H9 (cell line): ENCODE measurements around the gene ARPC4. TPM values are rescaled to one million over a fixed set of nuclear protein-coding genes. Genes with fewer than 3 reads are reported as not detected.

Experiments used
- DNase-seq: peaks from one replicate; pipeline ENCODE4 v3.0.0-alpha.2; 2017
- H2AFZ ChIP-seq: one replicate; pipeline ENCODE4 v1.6.1; 2013; ENCODE audit warnings: mild to moderate bottlenecking, low read length, control low read depth, moderate library complexity
- H2AK5ac ChIP-seq: 2 replicates; pipeline ENCODE4 v1.6.1; 2013; ENCODE audit warnings: low read length, control low read depth, mixed read lengths; ENCODE audit not compliant: insufficient read length
- H2BK120ac ChIP-seq: one replicate; pipeline ENCODE4 v1.6.1; 2013; ENCODE audit warnings: low read depth, mild to moderate bottlenecking, low read length, control low read depth, inconsistent platforms; ENCODE audit not compliant: poor library complexity, severe bottlenecking
- H2BK12ac ChIP-seq: 2 replicates; pipeline ENCODE4 v1.6.1; 2013; ENCODE audit warnings: low read length, control low read depth, mixed read lengths, low read depth; ENCODE audit not compliant: insufficient read length
- H2BK15ac ChIP-seq: 2 replicates; pipeline ENCODE4 v1.6.1; 2013; ENCODE audit warnings: low read depth, low read length, control low read depth
- H2BK20ac ChIP-seq: one replicate; pipeline ENCODE4 v1.6.1; 2013; ENCODE audit warnings: low read depth, mild to moderate bottlenecking, low read length, control low read depth, inconsistent platforms; ENCODE audit not compliant: poor library complexity, severe bottlenecking
- H2BK5ac ChIP-seq: 2 replicates; pipeline ENCODE4 v1.6.1; 2013; ENCODE audit warnings: low read length, control low read depth, mixed read lengths; ENCODE audit not compliant: insufficient read length
- H3K14ac ChIP-seq: 2 replicates; pipeline ENCODE4 v1.6.1; 2013; ENCODE audit warnings: low read length, control low read depth; ENCODE audit not compliant: insufficient read depth
- H3K18ac ChIP-seq: 2 replicates; pipeline ENCODE4 v1.6.1; 2013; ENCODE audit warnings: low read depth, mild to moderate bottlenecking, mixed read lengths, low read length, control low read depth; ENCODE audit not compliant: insufficient read length
- H3K23ac ChIP-seq: 2 replicates; pipeline ENCODE4 v1.6.1; 2013; ENCODE audit warnings: low read length, control low read depth, mixed read lengths, low read depth; ENCODE audit not compliant: insufficient read length
- H3K23me2 ChIP-seq: 2 replicates; pipeline ENCODE4 v1.6.1; 2013; ENCODE audit warnings: low read depth, mild to moderate bottlenecking, mixed read lengths, low read length, control low read depth; ENCODE audit not compliant: insufficient read length, poor library complexity, severe bottlenecking
- H3K27ac ChIP-seq: 2 replicates; pipeline ENCODE4 v1.5.1; 2013; ENCODE audit warnings: low read length, control low read depth, mixed read lengths, low read depth; ENCODE audit not compliant: insufficient read length
- H3K27me3 ChIP-seq: 2 replicates; pipeline ENCODE4 v1.6.1; 2013; ENCODE audit warnings: low read length, control low read depth, inconsistent platforms; ENCODE audit not compliant: insufficient read depth
- H3K4ac ChIP-seq: 2 replicates; pipeline ENCODE4 v1.6.1; 2013; ENCODE audit warnings: low read depth, mild to moderate bottlenecking, control low read depth, inconsistent platforms, low read length, moderate library complexity
- H3K4me1 ChIP-seq: 2 replicates; pipeline ENCODE4 v1.6.1; 2013; ENCODE audit warnings: low read length, control low read depth, inconsistent platforms; ENCODE audit not compliant: insufficient read depth
- H3K4me2 ChIP-seq: 2 replicates; pipeline ENCODE4 v1.6.1; 2013; ENCODE audit warnings: low read length, control low read depth, mixed read lengths; ENCODE audit not compliant: insufficient read length, insufficient read depth
- H3K56ac ChIP-seq: 2 replicates; pipeline ENCODE4 v1.6.1; 2013; ENCODE audit warnings: low read depth, mild to moderate bottlenecking, mixed read lengths, low read length, control low read depth; ENCODE audit not compliant: insufficient read length
- H3K79me1 ChIP-seq: 2 replicates; pipeline ENCODE4 v1.6.1; 2013; ENCODE audit warnings: low read depth, mild to moderate bottlenecking, moderate library complexity, low read length, control low read depth, inconsistent platforms; ENCODE audit not compliant: insufficient read depth, poor library complexity, severe bottlenecking
- H3K79me2 ChIP-seq: 2 replicates; pipeline ENCODE4 v1.6.1; 2013; ENCODE audit warnings: low read length, control low read depth, inconsistent platforms; ENCODE audit not compliant: insufficient read depth
- H3K9ac ChIP-seq: 2 replicates; pipeline ENCODE4 v1.6.1; 2013; ENCODE audit warnings: low read length, control low read depth, mixed read lengths; ENCODE audit not compliant: insufficient read length; ENCODE audit errors: extremely low read depth
- H3K9me3 ChIP-seq: one replicate; pipeline ENCODE4 v1.6.1; 2013; ENCODE audit warnings: low read depth, low read length, inconsistent platforms; ENCODE audit not compliant: control insufficient read depth
- H3T11ph ChIP-seq: one replicate; pipeline ENCODE4 v1.6.1; 2013; ENCODE audit warnings: mild to moderate bottlenecking, low read length, control low read depth, inconsistent platforms
- H4K20me1 ChIP-seq: one replicate; pipeline ENCODE4 v1.6.1; 2013; ENCODE audit not compliant: control insufficient read depth, insufficient read length, insufficient read depth
- H4K5ac ChIP-seq: 2 replicates; pipeline ENCODE4 v1.6.1; 2013; ENCODE audit warnings: low read depth, mild to moderate bottlenecking, mixed read lengths, low read length, control low read depth; ENCODE audit not compliant: insufficient read length
- H4K8ac ChIP-seq: replicated peaks from 2 replicates; pipeline ENCODE4 v1.6.1; 2013; ENCODE audit warnings: low read length, control low read depth, mixed read lengths, low read depth; ENCODE audit not compliant: insufficient read length
- H4K91ac ChIP-seq: 2 replicates; pipeline ENCODE4 v1.6.1; 2013; ENCODE audit warnings: low read depth, mild to moderate bottlenecking, moderate library complexity, mixed read lengths, low read length, control low read depth; ENCODE audit not compliant: insufficient read length
- H3K27ac Mint-ChIP-seq, 3 experiments: 2 replicates in 2 of 3; 3 replicates in 1 of 3; pipeline ENCODE4 v1.8.0; 2020 to 2021; ENCODE audit warnings: mixed read lengths in 3 of 3, mild to moderate bottlenecking in 1 of 3, moderate library complexity in 1 of 3
- H3K27me3 Mint-ChIP-seq: 2 replicates; pipeline ENCODE4 v1.8.0; 2021; ENCODE audit warnings: low read depth, mild to moderate bottlenecking, moderate library complexity, mixed read lengths
- H3K36me3 Mint-ChIP-seq, 3 experiments: 2 replicates in 2 of 3; 3 replicates in 1 of 3; pipeline ENCODE4 v1.8.0; 2020 to 2021; ENCODE audit warnings: low read depth in 3 of 3, mixed read lengths in 3 of 3; ENCODE audit not compliant: insufficient read depth in 1 of 3
- H3K4me1 Mint-ChIP-seq, 2 experiments: 2 replicates each; pipeline ENCODE4 v1.8.0; 2020; ENCODE audit warnings: mixed read lengths in 2 of 2
- H3K4me3 Mint-ChIP-seq, 2 experiments: 2 replicates in 1 of 2; 3 replicates in 1 of 2; pipeline ENCODE4 v1.8.0; 2020 to 2021; ENCODE audit warnings: mild to moderate bottlenecking in 2 of 2, mixed read lengths in 2 of 2, moderate library complexity in 1 of 2
- H3K9me3 Mint-ChIP-seq, 2 experiments: 2 replicates in 1 of 2; 3 replicates in 1 of 2; pipeline ENCODE4 v1.8.0; 2020; ENCODE audit warnings: mild to moderate bottlenecking in 2 of 2, mixed read lengths in 2 of 2, moderate library complexity in 1 of 2
- CTCF ChIP-seq: fragments of 200-600 bp; sonication (generic); conservative IDR thresholded peaks from 3 replicates; pipeline ENCODE4 v1.8.0; 2021; ENCODE audit warnings: antibody characterized with exemption, mild to moderate bottlenecking
- WGBS: extraction: QIAGEN DNeasy Blood & Tissue Kit; methylation state at CpG from one replicate; pipeline ENCODE4 v1.1.7; 2013; ENCODE audit warnings: missing lambda C conversion rate, low lambda C conversion rate, mixed read lengths; ENCODE audit not compliant: insufficient read length; ENCODE audit errors: extremely low coverage; 5-methylcytosine and 5-hydroxymethylcytosine counted together
- total RNA-seq: library from RNA; stranded (reverse); gene quantifications from 2 replicates; pipeline ENCODE4 v1.2.1, GENCODE V29; 2021

ARPC4 gene
- total RNA-seq, 1 experiment from 2014 or later, result 161 TPM

- Histone ChIP-seq H2BK120ac (no peak overlapping the region), H4K20me1 (no peaks in the 10 kb centered on the region), H4K8ac (no peak overlapping the region), H3K4ac (no peak overlapping the region), H4K5ac (no peak overlapping the region), H3K14ac (no peak overlapping the region), H3K4me1 (no peaks in the 10 kb centered on the region), H3K79me1 (no peaks in the 10 kb centered on the region), H2BK12ac (no peak overlapping the region), H4K91ac (no peak overlapping the region), H2AK5ac (no peak overlapping the region), H3K79me2 (no peaks in the 10 kb centered on the region), H3K4me2 (no peak overlapping the region), H2AFZ (no peak overlapping the region), H3K27me3 (no peaks in the 10 kb centered on the region), H3K9me3 (no peaks in the 10 kb centered on the region), H3K56ac (no peak overlapping the region), H3K9ac (no peak overlapping the region), H2BK5ac (no peak overlapping the region), H3K23me2 (no peaks in the 10 kb centered on the region), H2BK15ac (no peak overlapping the region), H3K23ac (no peak overlapping the region), H3K27ac (no peak overlapping the region), H3K18ac (no peak overlapping the region), H3T11ph (no peak overlapping the region), H2BK20ac (no peak overlapping the region)
- no peak overlapping the region for H3K4me3 Mint-ChIP-seq
- no peak overlapping the region for H3K27ac Mint-ChIP-seq
- no peaks in the 10 kb centered on the region for H3K4me1 Mint-ChIP-seq
- no peak for DNase-seq
- H3K9me3 Mint-ChIP-seq, result no peaks in the 10 kb centered on the region
- H3K36me3 Mint-ChIP-seq, result peaks cover 28 to 84% (median 81%) of the 10 kb centered on the region in 3 experiments; a peak in 6 of 7 replicates
- no peak for TF ChIP-seq CTCF
- no CpG with 5 or more reads among the region's 4 CpGs for WGBS
- no peaks in the 10 kb centered on the region for H3K27me3 Mint-ChIP-seq
These were observed 7.9 kb upstream of the ARPC4 start for GRCh38 chr3:9784965-9785364.
